GM18498 (cell line): Measurements from ENCODE around the gene CCL27.
A peak's percentile ranks its signal among the peaks of the same experiment; 100 is the strongest.

Experiments used
- ATAC-seq: cut with Tn5 transposase; IDR thresholded peaks from one replicate; pipeline ENCODE4 v1.9.1; 2021; ENCODE audit warnings: mild to moderate bottlenecking, moderate library complexity; ENCODE audit not compliant: unreplicated experiment

CCL27 gene

DNA sequence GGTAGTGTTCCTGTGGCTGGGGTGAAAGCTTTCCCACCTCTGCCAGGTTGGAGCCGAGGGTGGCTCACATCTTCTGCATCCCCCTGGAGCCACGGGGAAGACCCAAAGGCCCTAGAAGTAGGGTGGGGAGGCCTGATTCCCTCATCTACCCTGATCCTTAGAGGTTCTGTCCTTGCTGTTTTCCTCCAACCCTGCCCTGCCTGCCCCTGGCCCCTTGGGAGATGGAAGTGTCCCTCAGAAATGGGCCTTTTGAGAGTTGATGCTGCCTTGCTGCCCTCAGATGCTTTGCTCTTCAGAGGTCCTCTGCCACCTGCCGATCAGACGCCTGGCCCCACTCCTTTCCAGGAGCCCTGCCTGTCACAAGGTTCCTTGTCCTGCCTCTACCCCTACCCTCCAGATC is 22.4 kb upstream of the CCL27 start:
- no peak for ATAC-seq

GRCh38 chr9:34684145-34684544 is 21.7 kb upstream of the CCL27 start:
- ATAC-seq, result no peak

- no peak for ATAC-seq
Observed at GRCh38 chr9:34675869-34676268, 13.4 kb upstream of the CCL27 start.

- no peak for ATAC-seq
Observed at GRCh38 chr9:34675048-34675714, 12.7 kb upstream of the CCL27 start.

DNA sequence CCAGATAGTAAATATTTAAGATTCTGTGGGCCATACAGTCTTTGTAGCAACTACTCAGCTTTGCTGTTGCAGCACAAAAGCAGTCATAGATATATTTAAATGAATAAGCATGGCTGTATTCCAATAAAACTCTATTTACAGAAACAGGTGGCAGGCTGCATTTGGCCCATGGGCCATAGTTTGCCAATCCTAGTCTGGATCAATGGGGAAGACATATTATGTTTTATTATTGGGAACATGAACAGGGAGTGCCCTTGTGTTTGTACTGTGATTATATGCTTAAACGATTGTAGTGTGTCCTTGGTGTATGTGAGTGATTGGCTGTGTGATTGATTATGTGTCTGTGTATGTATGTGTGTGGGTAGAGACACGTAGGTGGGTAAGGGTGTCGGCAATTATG is 12.0 kb upstream of the CCL27 start:
- ATAC-seq, result no peak

DNA sequence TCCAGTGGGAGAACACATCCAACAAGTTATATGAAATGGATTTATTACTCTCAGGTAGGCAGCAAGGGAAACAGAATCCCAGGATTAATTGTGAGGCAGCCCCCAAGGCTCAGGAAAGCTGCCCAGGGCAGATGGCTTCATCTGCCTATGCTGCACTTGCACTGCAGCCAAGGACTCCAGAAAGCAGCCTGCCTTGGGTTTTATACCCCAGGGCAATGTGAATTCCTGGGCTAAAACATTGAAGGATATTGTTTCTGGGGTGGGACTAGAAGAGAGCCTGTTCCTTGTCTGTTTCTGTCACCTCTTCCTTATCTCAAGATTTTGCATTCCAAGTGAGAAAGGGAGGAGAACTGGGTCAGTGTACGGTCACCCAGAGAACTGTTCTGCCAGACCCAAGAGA is 8.8 kb upstream of the CCL27 start:
- ATAC-seq, result no peak

DNA sequence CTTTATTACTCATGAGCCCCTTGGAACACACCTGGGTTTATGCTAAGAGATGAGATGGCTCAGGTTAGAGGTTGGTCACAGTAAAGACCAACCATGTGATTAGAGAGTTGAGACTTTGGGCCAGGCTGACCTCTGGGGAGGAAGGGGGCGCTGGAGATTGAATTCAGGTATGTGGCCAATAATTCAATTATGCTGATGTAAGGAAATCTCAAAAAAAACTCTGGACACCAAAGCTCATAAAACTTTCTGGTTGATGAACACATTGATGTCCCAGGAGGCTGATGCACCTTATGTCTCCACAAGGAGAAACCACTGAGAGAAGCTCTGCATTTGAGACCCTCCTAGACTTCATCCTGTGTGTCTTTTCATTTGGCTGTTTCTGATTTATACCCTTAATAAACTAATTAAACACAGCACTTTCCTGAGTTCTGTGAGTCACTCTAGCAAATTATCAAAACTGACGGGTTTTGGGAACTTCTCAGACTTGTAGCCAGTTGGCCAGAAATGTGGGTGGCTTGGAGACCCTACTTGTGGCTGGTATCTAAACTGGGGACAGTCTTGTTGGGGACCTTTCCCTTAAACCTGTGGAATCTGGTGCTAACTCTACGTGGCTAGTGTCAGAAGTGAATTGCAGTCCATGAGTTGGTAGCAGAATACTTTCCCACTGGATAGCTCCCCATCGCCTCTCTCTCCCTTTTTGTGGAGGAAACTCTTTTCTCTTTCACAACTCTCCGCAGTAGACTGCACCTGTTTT is 7.5 kb upstream of the CCL27 start:
- no peak for ATAC-seq

GRCh38 chr9:34665381-34666250 is 3.2 kb upstream of the CCL27 start:
- peak; percentile 74 for ATAC-seq

- ATAC-seq, result peak; percentile 25
Observed at GRCh38 chr9:34665067-34665380, 2.6 kb upstream of the CCL27 start.

- peak; percentile 59 for ATAC-seq
Observed at GRCh38 chr9:34664281-34665066, 2.0 kb upstream of the CCL27 start.

GRCh38 chr9:34663303-34663605 is 797 bp upstream of the CCL27 start:
- no peak for ATAC-seq

- ATAC-seq, result no peak
Observed at GRCh38 chr9:34659592-34660253, 2.7 kb downstream of the CCL27 start.

- no peak for ATAC-seq
Observed at GRCh38 chr9:34658461-34658860, 4.0 kb downstream of the CCL27 start.

DNA sequence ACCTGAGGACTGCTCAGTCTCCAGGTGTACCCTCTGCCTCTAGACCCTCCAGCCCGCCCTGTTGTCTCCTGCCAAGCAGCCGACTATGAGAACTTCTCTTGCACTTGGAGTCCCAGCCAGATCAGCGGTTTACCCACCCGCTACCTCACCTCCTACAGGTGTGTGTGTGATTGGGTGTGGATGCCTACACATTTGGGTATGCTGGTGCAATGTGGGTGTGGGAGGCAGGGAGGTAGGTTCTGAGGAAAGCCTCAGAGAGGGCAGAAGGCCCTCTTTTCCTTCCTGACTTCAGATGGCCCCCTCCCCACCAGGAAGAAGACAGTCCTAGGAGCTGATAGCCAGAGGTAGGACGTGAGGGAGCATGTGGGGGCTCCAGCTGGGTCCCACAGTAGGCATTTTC is 5.5 kb downstream of the CCL27 start:
- ATAC-seq, result no peak

DNA sequence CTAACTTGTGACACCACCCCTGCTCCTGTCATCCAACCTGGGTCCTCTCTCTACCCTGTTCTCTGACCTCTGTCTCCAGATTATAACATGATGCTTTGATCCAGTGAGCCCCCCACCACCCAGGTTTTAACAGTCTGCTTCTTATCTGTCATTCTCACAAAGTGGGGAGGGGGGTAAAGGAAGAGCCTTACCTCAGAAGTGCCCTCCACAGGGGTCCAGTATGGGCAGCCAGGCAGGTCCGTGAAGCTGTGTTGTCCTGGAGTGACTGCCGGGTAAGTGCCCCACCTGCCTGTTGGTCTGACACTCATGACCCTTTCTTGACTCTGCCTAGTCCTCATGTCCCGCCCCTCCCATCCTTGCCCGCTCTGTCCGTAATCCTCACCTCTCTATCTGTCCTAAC is 7.1 kb downstream of the CCL27 start:
- ATAC-seq, result no peak

GRCh38 chr9:34654323-34655051 is 8.0 kb downstream of the CCL27 start:
- ATAC-seq, result no peak

DNA sequence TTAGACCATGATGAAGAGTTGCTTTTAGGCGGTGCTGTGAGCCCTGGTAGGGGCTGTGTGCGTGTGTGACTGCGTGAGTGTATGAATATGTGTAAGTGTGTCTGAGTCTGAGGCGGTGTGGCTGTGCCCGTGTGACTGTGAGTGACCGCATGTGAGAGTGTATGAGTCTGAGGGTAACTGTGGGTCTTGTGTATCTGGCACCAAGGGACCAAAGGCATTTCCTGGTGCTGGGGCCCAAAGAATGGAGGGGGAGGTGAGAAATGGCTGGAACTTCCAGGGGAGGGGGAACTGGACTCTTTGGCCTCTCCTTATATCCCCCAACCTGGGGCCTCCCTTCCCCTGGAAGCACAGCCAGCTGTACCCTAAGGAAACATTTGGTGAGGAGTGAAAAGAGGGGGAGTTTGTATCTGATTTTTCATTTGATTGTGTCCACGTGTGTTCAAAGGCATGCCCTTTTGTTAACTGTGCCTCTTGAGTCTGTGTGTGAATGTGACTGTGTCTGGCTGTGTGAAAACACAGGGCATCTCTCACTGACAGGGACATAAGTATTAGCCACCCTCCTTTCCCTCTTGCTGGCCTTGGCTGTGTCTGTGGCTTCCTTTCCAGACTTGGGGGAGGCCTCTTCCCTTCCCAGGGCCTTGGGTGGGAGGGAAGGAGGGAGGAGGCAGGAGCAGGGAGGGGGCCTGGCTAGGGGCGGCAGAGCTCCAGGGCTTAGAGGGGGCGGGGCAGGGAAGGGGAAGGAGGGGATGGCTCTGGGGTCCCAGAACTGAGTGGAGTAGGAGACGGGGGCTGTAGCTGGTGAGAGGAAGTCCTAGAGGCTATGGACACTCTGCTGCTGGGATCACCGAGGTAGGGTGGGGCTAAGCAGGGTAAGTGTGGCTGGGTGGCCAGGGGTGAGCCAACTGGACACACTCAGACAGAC is 9.0 kb downstream of the CCL27 start:
- ATAC-seq, result no peak

GRCh38 chr9:34652602-34653000 is 9.9 kb downstream of the CCL27 start:
- ATAC-seq, result no peak
